ENCODE results near the gene GSTO2. TPM values are rescaled to one million over a fixed set of nuclear protein-coding genes. Genes with fewer than 3 reads are reported as not detected.

The GSTO2 gene
- total RNA-seq, 1 donor from 2014 or later: 1.2 TPM

GRCh38 chr10:104255311-104255981 is 13.5 kb upstream of the GSTO2 start:
- Histone ChIP-seq H3K36me3 (ENCODE audit: insufficient read depth, low read length) (peaks cover 24% of the 10 kb centered on the region), H3K4me1 (ENCODE audit: insufficient read depth, low read length) (peaks cover 28% of the 10 kb centered on the region), H4K20me1 (ENCODE audit: insufficient read depth, low read length) (peaks cover 30% of the 10 kb centered on the region), H3K9me3 (ENCODE audit: insufficient read depth, low read depth, low read length) (no peaks in the 10 kb centered on the region), H2AFZ (ENCODE audit: low read depth, low read length) (peak overlapping the region; percentile 85), H3K27ac (ENCODE audit: low read depth, low read length) (peak overlapping the region; percentile 80), H3K9ac (ENCODE audit: low read length) (peak overlapping the region; percentile 85), H3K79me2 (ENCODE audit: insufficient read depth, low read length) (peaks cover 48% of the 10 kb centered on the region), H3K4me3 (ENCODE audit: insufficient read depth, low read depth, low read length) (peak overlapping the region; percentile 72), H3K27me3 (ENCODE audit: insufficient read depth, low read length) (no peaks in the 10 kb centered on the region), H3K4me2 (ENCODE audit: low read length) (peak overlapping the region; percentile 84)
- Mint-ChIP-seq H3K9me3 (ENCODE audit: unreplicated experiment) (no peaks in the 10 kb centered on the region), H3K27me3 (ENCODE audit: low read depth, unreplicated experiment) (no peaks in the 10 kb centered on the region), H3K4me1 (ENCODE audit: low read depth, unreplicated experiment) (peaks cover 36% of the 10 kb centered on the region), H3K36me3 (ENCODE audit: low read depth, unreplicated experiment) (peaks cover 13% of the 10 kb centered on the region), H3K4me3 (ENCODE audit: unreplicated experiment) (peak overlapping the region; percentile 98), H3K27ac (ENCODE audit: unreplicated experiment) (peak overlapping the region; percentile 88)
- DNase-seq (ENCODE audit: low read depth): peak; percentile 65
- FAIRE-seq: no peak
- TF ChIP-seq EZH2 (IDR thresholded peaks at IDR 0.05; ENCODE audit: insufficient read depth, low read length): no peak
- no peak for TF ChIP-seq CTCF (IDR thresholded peaks at IDR 0.05; ENCODE audit: insufficient read depth, low read depth, low read length)

- DNase-seq (ENCODE audit: low read depth) (no peak), FAIRE-seq (no peak)
- Histone ChIP-seq H3K27me3 (ENCODE audit: insufficient read depth, low read length) (no peaks in the 10 kb centered on the region), H3K4me2 (ENCODE audit: low read length) (peak overlapping the region; percentile 84), H3K9me3 (ENCODE audit: insufficient read depth, low read depth, low read length) (no peaks in the 10 kb centered on the region), H4K20me1 (ENCODE audit: insufficient read depth, low read length) (peaks cover 37% of the 10 kb centered on the region), H3K79me2 (ENCODE audit: insufficient read depth, low read length) (peaks cover 53% of the 10 kb centered on the region), H3K36me3 (ENCODE audit: insufficient read depth, low read length) (peaks cover 27% of the 10 kb centered on the region), H3K4me1 (ENCODE audit: insufficient read depth, low read length) (peaks cover 37% of the 10 kb centered on the region), H3K9ac (ENCODE audit: low read length) (peak overlapping the region; percentile 85), H3K27ac (ENCODE audit: low read depth, low read length) (peak overlapping the region; percentile 80), H3K4me3 (ENCODE audit: insufficient read depth, low read depth, low read length) (peak overlapping the region; percentile 72), H2AFZ (ENCODE audit: low read depth, low read length) (no peak overlapping the region)
- peaks cover 13% of the 10 kb centered on the region for H3K36me3 Mint-ChIP-seq (ENCODE audit: low read depth, unreplicated experiment)
- no peak for TF ChIP-seq CTCF (IDR thresholded peaks at IDR 0.05; ENCODE audit: insufficient read depth, low read depth, low read length)
- no peak for TF ChIP-seq EZH2 (IDR thresholded peaks at IDR 0.05; ENCODE audit: insufficient read depth, low read length)
- peaks cover 46% of the 10 kb centered on the region for H3K4me1 Mint-ChIP-seq (ENCODE audit: low read depth, unreplicated experiment)
- H3K27ac Mint-ChIP-seq (ENCODE audit: unreplicated experiment): no peak overlapping the region
- no peaks in the 10 kb centered on the region for H3K9me3 Mint-ChIP-seq (ENCODE audit: unreplicated experiment)
- H3K27me3 Mint-ChIP-seq (ENCODE audit: low read depth, unreplicated experiment): no peaks in the 10 kb centered on the region
- peak overlapping the region; percentile 98 for H3K4me3 Mint-ChIP-seq (ENCODE audit: unreplicated experiment)
These were observed 12.5 kb upstream of the GSTO2 start for GRCh38 chr10:104256335-104256961.

GRCh38 chr10:104257235-104257634 is 11.7 kb upstream of the GSTO2 start:
- Mint-ChIP-seq H3K9me3 (ENCODE audit: unreplicated experiment) (no peaks in the 10 kb centered on the region), H3K36me3 (ENCODE audit: low read depth, unreplicated experiment) (peaks cover 18% of the 10 kb centered on the region), H3K27me3 (ENCODE audit: low read depth, unreplicated experiment) (no peaks in the 10 kb centered on the region), H3K4me1 (ENCODE audit: low read depth, unreplicated experiment) (peaks cover 50% of the 10 kb centered on the region), H3K4me3 (ENCODE audit: unreplicated experiment) (peak overlapping the region; percentile 98), H3K27ac (ENCODE audit: unreplicated experiment) (no peak overlapping the region)
- Histone ChIP-seq H4K20me1 (ENCODE audit: insufficient read depth, low read length) (peaks cover 38% of the 10 kb centered on the region), H3K27ac (ENCODE audit: low read depth, low read length) (no peak overlapping the region), H3K36me3 (ENCODE audit: insufficient read depth, low read length) (peaks cover 35% of the 10 kb centered on the region), H3K4me2 (ENCODE audit: low read length) (peak overlapping the region; percentile 84), H3K27me3 (ENCODE audit: insufficient read depth, low read length) (no peaks in the 10 kb centered on the region), H3K4me3 (ENCODE audit: insufficient read depth, low read depth, low read length) (no peak overlapping the region), H3K9ac (ENCODE audit: low read length) (no peak overlapping the region), H3K9me3 (ENCODE audit: insufficient read depth, low read depth, low read length) (no peaks in the 10 kb centered on the region), H3K79me2 (ENCODE audit: insufficient read depth, low read length) (peaks cover 61% of the 10 kb centered on the region), H2AFZ (ENCODE audit: low read depth, low read length) (no peak overlapping the region), H3K4me1 (ENCODE audit: insufficient read depth, low read length) (peaks cover 37% of the 10 kb centered on the region)
- DNase-seq (ENCODE audit: low read depth) (no peak), FAIRE-seq (no peak)
- TF ChIP-seq EZH2 (IDR thresholded peaks at IDR 0.05; ENCODE audit: insufficient read depth, low read length) (no peak), CTCF (IDR thresholded peaks at IDR 0.05; ENCODE audit: insufficient read depth, low read depth, low read length) (no peak)
